Calu3 (cell line): ENCODE data around the gene CLEC7A. TPM values are rescaled to one million over a fixed set of nuclear protein-coding genes. Genes with fewer than 3 reads are reported as not detected.

Source experiments
- BruUV-seq: library from RNA; stranded (reverse); fragments of 400-500 nt; replicated peaks from 2 replicates; lab custom pipeline; 2021; lab: Mats Ljungman, UMichigan
- CTCF ChIA-PET: fragments of 300-600 bp; sonication (Branson Sonifier 250); formaldehyde crosslinking; loops from one replicate; lab custom pipeline; 2022; ENCODE audit warnings: antibody characterized with exemption; lab: Charles Lee
- DNase-seq: peaks from one replicate; pipeline ENCODE4 v3.0.0; 2022
- H3K27ac Mint-ChIP-seq: one replicate; pipeline ENCODE4 v1.8.0; 2022; ENCODE audit warnings: mixed read lengths; ENCODE audit not compliant: unreplicated experiment
- H3K27me3 Mint-ChIP-seq: one replicate; pipeline ENCODE4 v1.8.0; 2022; ENCODE audit warnings: mixed read lengths; ENCODE audit not compliant: unreplicated experiment
- H3K36me3 Mint-ChIP-seq: one replicate; pipeline ENCODE4 v1.8.0; 2022; ENCODE audit warnings: mild to moderate bottlenecking, moderate library complexity, mixed read lengths; ENCODE audit not compliant: insufficient read depth, unreplicated experiment
- H3K4me1 Mint-ChIP-seq: one replicate; pipeline ENCODE4 v1.8.0; 2022; ENCODE audit warnings: mild to moderate bottlenecking, low read depth, mixed read lengths; ENCODE audit not compliant: unreplicated experiment
- H3K4me3 Mint-ChIP-seq: one replicate; pipeline ENCODE4 v1.8.0; 2022; ENCODE audit warnings: mild to moderate bottlenecking, low read depth, moderate library complexity, mixed read lengths; ENCODE audit not compliant: unreplicated experiment
- H3K9me3 Mint-ChIP-seq: one replicate; pipeline ENCODE4 v1.8.0; 2022; ENCODE audit warnings: low read depth, mixed read lengths; ENCODE audit not compliant: unreplicated experiment
- intact Hi-C: fragments of 100-400 bp; cut with micrococcal nuclease; formaldehyde crosslinking; loops from one replicate; pipeline ENCODE4 v1.10.0; 2022; ENCODE audit not compliant: unreplicated experiment
- total RNA-seq: library from RNA; stranded (reverse); gene quantifications from 2 replicates; pipeline ENCODE4 v1.2.3, GENCODE V29; 2022
- TF ChIP-seq, protein P1 (sequence below): fragments of 200-600 bp; IDR thresholded peaks from one replicate; pipeline ENCODE4 v1.8.0; 2022; ENCODE audit warnings: antibody characterized with exemption; ENCODE audit not compliant: unreplicated experiment

The CLEC7A gene
- total RNA-seq, 1 experiment from 2014 or later = 1.2 TPM

DNA sequence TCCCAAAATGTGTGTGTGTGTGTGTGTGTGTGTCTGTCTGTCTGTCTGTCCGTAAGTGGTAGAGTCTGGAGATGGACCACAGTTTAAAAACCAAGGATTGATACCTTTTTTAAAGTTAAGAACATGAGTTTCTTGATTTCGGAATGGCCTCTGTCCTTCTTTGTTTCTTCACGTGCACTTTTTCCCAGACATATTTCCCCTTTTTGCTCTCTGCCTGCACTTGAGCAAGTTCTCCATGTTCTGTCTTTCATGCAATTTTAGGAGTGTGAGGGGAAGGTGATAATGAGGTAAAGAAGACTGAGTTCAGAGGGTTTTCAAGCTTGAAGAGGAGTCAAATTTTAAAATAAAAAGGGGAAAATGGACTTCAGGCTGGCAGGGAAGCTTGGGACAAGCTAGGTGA, 29.3 kb upstream of the CLEC7A start:
- Mint-ChIP-seq H3K9me3 (no peaks in the 10 kb centered on the region), H3K36me3 (no peaks in the 10 kb centered on the region), H3K27ac (no peak overlapping the region), H3K4me1 (peaks cover under 1% of the 10 kb centered on the region), H3K4me3 (no peak overlapping the region), H3K27me3 (peaks cover 19% of the 10 kb centered on the region)
- CTCF ChIA-PET = interaction anchor here (1.0 kb wide), 1 partner anchor 19 kb away, joined by 3 read pairs; no protein-coding TSS in a partner anchor
- TF ChIP-seq, protein P1, sequence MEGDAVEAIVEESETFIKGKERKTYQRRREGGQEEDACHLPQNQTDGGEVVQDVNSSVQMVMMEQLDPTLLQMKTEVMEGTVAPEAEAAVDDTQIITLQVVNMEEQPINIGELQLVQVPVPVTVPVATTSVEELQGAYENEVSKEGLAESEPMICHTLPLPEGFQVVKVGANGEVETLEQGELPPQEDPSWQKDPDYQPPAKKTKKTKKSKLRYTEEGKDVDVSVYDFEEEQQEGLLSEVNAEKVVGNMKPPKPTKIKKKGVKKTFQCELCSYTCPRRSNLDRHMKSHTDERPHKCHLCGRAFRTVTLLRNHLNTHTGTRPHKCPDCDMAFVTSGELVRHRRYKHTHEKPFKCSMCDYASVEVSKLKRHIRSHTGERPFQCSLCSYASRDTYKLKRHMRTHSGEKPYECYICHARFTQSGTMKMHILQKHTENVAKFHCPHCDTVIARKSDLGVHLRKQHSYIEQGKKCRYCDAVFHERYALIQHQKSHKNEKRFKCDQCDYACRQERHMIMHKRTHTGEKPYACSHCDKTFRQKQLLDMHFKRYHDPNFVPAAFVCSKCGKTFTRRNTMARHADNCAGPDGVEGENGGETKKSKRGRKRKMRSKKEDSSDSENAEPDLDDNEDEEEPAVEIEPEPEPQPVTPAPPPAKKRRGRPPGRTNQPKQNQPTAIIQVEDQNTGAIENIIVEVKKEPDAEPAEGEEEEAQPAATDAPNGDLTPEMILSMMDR = no peak
- DNase-seq = no peak
- intact Hi-C loops = no loop called here
- BruUV-seq = no TSS peak

DNA sequence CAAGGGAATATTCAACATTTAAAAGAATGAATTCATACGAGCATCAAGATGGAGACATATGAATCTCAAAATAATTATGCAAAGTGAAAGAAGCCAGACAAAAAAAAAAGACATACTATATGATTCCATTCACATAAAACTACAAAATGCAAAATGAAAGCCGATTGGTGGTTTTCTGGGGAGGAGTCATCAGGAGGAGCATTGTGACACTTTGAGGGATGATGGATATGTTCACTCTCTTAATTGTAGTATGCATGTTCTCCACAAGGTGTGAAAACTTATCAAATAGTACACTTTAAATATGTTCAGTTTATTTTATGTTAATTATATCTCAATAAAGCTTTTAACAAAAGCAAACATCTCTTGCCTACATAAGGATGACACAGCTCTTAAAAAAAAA, 28.4 kb upstream of the CLEC7A start:
- no TSS peak for BruUV-seq
- TF ChIP-seq, protein P1 = no peak
- intact Hi-C loops = no loop called here
- Mint-ChIP-seq H3K9me3 (no peaks in the 10 kb centered on the region), H3K27ac (no peak overlapping the region), H3K27me3 (peaks cover 19% of the 10 kb centered on the region), H3K4me1 (peaks cover 9% of the 10 kb centered on the region), H3K4me3 (no peak overlapping the region), H3K36me3 (peaks cover 8% of the 10 kb centered on the region)
- no peak for DNase-seq
- CTCF ChIA-PET = interaction anchor here (1.0 kb wide), 1 partner anchor 18 kb away, joined by 3 read pairs; no protein-coding TSS in a partner anchor

DNA sequence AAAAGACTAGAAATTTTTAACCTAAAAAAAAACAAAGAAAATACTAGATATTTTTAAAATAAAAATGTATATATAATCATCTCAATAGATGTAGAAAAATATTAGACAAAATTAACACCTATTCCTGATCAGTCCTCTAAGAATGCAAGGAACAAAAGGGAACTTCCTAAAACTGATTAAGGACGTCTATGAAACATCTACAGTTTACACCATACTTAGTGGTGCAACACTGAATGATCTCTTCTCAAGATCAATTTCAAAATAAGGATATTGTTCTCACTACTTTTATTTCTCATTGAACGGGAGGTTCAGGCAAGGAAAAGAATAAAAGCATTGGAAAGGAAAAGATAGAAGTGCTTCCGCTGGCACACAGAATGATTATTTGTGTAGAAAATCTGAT, 26.0 kb upstream of the CLEC7A start:
- no TSS peak for BruUV-seq
- TF ChIP-seq, protein P1 = no peak

DNA sequence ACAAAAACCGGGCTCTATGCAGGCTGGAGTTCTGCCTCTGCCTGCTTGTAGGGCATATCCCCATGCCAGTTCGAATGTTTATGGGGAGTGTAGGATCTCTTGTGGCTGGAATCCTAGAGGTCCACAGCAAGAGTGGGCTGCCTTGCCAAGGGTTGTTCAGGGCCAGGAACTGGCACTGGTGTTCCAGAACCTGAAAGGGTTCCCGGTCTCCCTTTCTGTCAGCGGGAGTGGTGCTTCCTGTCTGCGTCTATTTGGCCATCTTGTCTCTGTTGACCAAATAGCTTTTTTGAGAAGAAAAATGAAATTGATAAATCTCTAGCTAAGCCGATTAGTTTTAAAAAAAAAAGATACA, 24.1 kb upstream of the CLEC7A start:
- intact Hi-C loops = loop anchor here (5.0 kb wide), 1 partner anchor 408 kb away; no protein-coding TSS in a partner anchor
- BruUV-seq = no TSS peak
- H3K27ac Mint-ChIP-seq = no peak overlapping the region
- H3K36me3 Mint-ChIP-seq = peaks cover 11% of the 10 kb centered on the region
- peaks cover 4% of the 10 kb centered on the region for H3K27me3 Mint-ChIP-seq
- peaks cover 11% of the 10 kb centered on the region for H3K4me1 Mint-ChIP-seq
- TF ChIP-seq, protein P1 = no peak
- CTCF ChIA-PET = no interaction called here
- H3K4me3 Mint-ChIP-seq = peak overlapping the region; percentile 95
- no peaks in the 10 kb centered on the region for H3K9me3 Mint-ChIP-seq
- DNase-seq = no peak

More for the DNA sequence above, 26.0 kb upstream of the CLEC7A start:
- Mint-ChIP-seq H3K4me3 (no peak overlapping the region), H3K27ac (no peak overlapping the region), H3K4me1 (peaks cover 11% of the 10 kb centered on the region), H3K9me3 (no peaks in the 10 kb centered on the region), H3K27me3 (peaks cover 19% of the 10 kb centered on the region), H3K36me3 (peaks cover 11% of the 10 kb centered on the region)
- intact Hi-C loops = no loop called here
- DNase-seq = no peak
- CTCF ChIA-PET = no interaction called here
